Left renal cortex interstitium (tissue), 4 donors: ENCODE data around the gene CFAP90. TPM values are rescaled to one million over a fixed set of nuclear protein-coding genes. Genes with fewer than 3 reads are reported as not detected.

Experiments
- DNase-seq, 4 donors: peaks; one replicate each; pipeline ENCODE4 v3.0.0-alpha.2; 2013; ENCODE audit warnings: low read depth in 4 of 4, low spot score in 2 of 4, missing footprints in 1 of 4
- polyA plus RNA-seq, 4 donors: library from polyadenylated mRNA; unstranded; fragments of 120-200 nt; gene quantifications; one replicate each; pipeline ENCODE4 v1.2.1, GENCODE V29; 2013; ENCODE audit not compliant: insufficient read length in 4 of 4

The CFAP90 gene
- polyA plus RNA-seq, 4 donors = 4.8 to 7.9 (median 6.3) TPM

DNA sequence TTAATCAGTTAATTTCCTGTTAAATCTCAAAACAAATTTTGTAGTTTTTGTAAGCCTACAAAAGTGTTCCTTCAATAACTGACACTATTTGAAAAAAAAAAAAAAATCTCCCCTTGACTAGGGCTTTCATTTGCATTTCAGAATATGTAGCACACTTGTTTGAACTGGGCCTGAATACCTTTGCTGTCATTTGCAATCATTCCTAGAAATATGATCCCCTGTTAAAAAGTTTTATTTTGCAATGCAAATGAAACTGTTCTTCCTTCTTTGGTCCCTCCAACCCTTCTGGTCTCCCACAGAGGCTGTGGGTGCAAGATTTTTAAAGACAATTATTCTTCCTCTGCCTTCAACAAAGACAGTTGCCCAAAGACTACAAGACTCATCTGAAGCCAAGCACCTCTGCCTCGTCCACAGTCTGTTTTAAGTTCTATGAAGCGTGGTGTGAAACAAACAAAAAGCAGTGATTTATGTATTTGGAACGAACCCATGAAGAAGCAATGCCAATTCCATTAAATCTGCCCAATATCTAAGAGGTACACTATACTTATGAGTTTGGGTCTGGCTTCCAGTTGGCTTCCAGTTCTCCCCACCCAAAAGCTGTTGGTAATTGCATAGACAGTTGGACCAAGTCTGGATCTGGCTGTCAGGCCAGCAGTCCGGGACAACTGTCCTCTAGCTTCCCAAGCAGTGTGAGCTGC lies 66.1 kb downstream of the CFAP90 start:
- DNase-seq = no peak

- DNase-seq = no peak
Measured at GRCh38 chr5:7781899-7782298, 69.0 kb downstream of the CFAP90 start.

Other genes starting within 250 kb of the CFAP90 start
- gene FASTKD3, start 17.9 kb upstream of the CFAP90 start, polyA plus RNA-seq = 10 to 100 TPM; 22.0 to 29.6 (median 24.7) TPM
- 10 to 100 TPM; 47.0 to 66.4 (median 58.8) TPM for gene MTRR, start 18.0 kb upstream of the CFAP90 start, polyA plus RNA-seq